GM21717 (cell line): ENCODE data around the gene RNASE12.
"Not testable (repeated sequence)": the region's sequence is repeated elsewhere in the genome, so short reads cannot be mapped to it uniquely, and the experiment has no call there.

Source experiments
- ATAC-seq: cut with Tn5 transposase; IDR thresholded peaks from one replicate; pipeline ENCODE4 v1.9.1; 2021; ENCODE audit warnings: mild to moderate bottlenecking, moderate library complexity; ENCODE audit not compliant: unreplicated experiment

RNASE12 gene

GRCh38 chr14:20583908-20584307, 7.3 kb downstream of the RNASE12 start:
- no peak for ATAC-seq

GRCh38 chr14:20583142-20583541, 8.0 kb downstream of the RNASE12 start:
- ATAC-seq: no peak

GRCh38 chr14:20580242-20580641, 10.9 kb downstream of the RNASE12 start:
- no peak for ATAC-seq

- ATAC-seq: no peak
These were observed 12.2 kb downstream of the RNASE12 start for GRCh38 chr14:20578784-20579502.

- ATAC-seq: no peak
These were observed 12.9 kb downstream of the RNASE12 start for GRCh38 chr14:20578325-20578724.

- ATAC-seq: not testable (repeated sequence)
These were observed 18.7 kb downstream of the RNASE12 start for GRCh38 chr14:20572382-20572990.

- not testable (repeated sequence) for ATAC-seq
These were observed 20.5 kb downstream of the RNASE12 start for GRCh38 chr14:20570720-20571119.

GRCh38 chr14:20569865-20570264, 21.3 kb downstream of the RNASE12 start:
- not testable (repeated sequence) for ATAC-seq

GRCh38 chr14:20569066-20569465, 22.1 kb downstream of the RNASE12 start:
- no peak for ATAC-seq

- no peak for ATAC-seq
These were observed 22.8 kb downstream of the RNASE12 start for GRCh38 chr14:20568393-20568792.

- ATAC-seq: not testable (repeated sequence)
These were observed 24.0 kb downstream of the RNASE12 start for GRCh38 chr14:20567199-20567598.

GRCh38 chr14:20564501-20564997, 26.6 kb downstream of the RNASE12 start:
- ATAC-seq: no peak

GRCh38 chr14:20563971-20564370, 27.2 kb downstream of the RNASE12 start:
- ATAC-seq: no peak

- ATAC-seq: no peak
These were observed 30.2 kb downstream of the RNASE12 start, which contains the start of gene RNASE9 for GRCh38 chr14:20560961-20561360. TSS of gene RNASE9 (minus strand) at chr14:20561047.

- no peak for ATAC-seq
These were observed 31.7 kb downstream of the RNASE12 start for GRCh38 chr14:20559461-20559904.

GRCh38 chr14:20557212-20557542, 34.0 kb downstream of the RNASE12 start:
- ATAC-seq: no peak

- no peak for ATAC-seq
These were observed 34.5 kb downstream of the RNASE12 start for GRCh38 chr14:20556500-20557211.

- ATAC-seq: no peak
These were observed 35.3 kb downstream of the RNASE12 start for GRCh38 chr14:20555845-20556244.

GRCh38 chr14:20553024-20553423, 38.2 kb downstream of the RNASE12 start:
- no peak for ATAC-seq

- no peak for ATAC-seq
These were observed 39.6 kb downstream of the RNASE12 start for GRCh38 chr14:20551606-20552005.

GRCh38 chr14:20550926-20551325, 40.2 kb downstream of the RNASE12 start:
- no peak for ATAC-seq
